HG03196 (cell line): ENCODE results near the gene TET2.
A peak's percentile ranks its signal among the peaks of the same experiment; 100 is the strongest.

Source experiments
- ATAC-seq: cut with Tn5 transposase; IDR thresholded peaks from one replicate; pipeline ENCODE4 v1.9.1; 2021; ENCODE audit not compliant: unreplicated experiment

TET2 gene

GRCh38 chr4:105146276-105147015 lies at the start of gene TET2:
TET2 (plus strand) TSS chr4:105146876; CDS start chr4:105233943, 87,067 bp downstream.
- peak; percentile 71 for ATAC-seq

- no peak for ATAC-seq
These were observed 44.7 kb upstream of the TET2 start for GRCh38 chr4:105102016-105102415.

- ATAC-seq, result no peak
These were observed 40.2 kb upstream of the TET2 start for GRCh38 chr4:105106426-105106825.

- no peak for ATAC-seq
These were observed 39.4 kb upstream of the TET2 start for GRCh38 chr4:105107095-105107856.

GRCh38 chr4:105108971-105109370 lies 37.7 kb upstream of the TET2 start:
- ATAC-seq, result no peak

GRCh38 chr4:105112274-105112673 lies 34.4 kb upstream of the TET2 start:
- no peak for ATAC-seq

- ATAC-seq, result no peak
These were observed 32.9 kb upstream of the TET2 start for GRCh38 chr4:105113800-105114199.

GRCh38 chr4:105116616-105117319 lies 29.9 kb upstream of the TET2 start:
- no peak for ATAC-seq

- ATAC-seq, result no peak
These were observed 27.3 kb upstream of the TET2 start for GRCh38 chr4:105119356-105119755.

GRCh38 chr4:105120626-105121025 lies 26.1 kb upstream of the TET2 start:
- ATAC-seq, result no peak

- ATAC-seq, result no peak
These were observed 24.3 kb upstream of the TET2 start for GRCh38 chr4:105122350-105122749.

- no peak for ATAC-seq
These were observed 20.1 kb upstream of the TET2 start for GRCh38 chr4:105126311-105127169.

- no peak for ATAC-seq
These were observed 19.6 kb upstream of the TET2 start for GRCh38 chr4:105127170-105127445.

GRCh38 chr4:105128208-105128607 lies 18.5 kb upstream of the TET2 start:
- ATAC-seq, result no peak

- ATAC-seq, result no peak
These were observed 17.2 kb upstream of the TET2 start for GRCh38 chr4:105129286-105130040.

- ATAC-seq, result no peak
These were observed 15.7 kb upstream of the TET2 start for GRCh38 chr4:105130945-105131344.

GRCh38 chr4:105133976-105134375 lies 12.7 kb upstream of the TET2 start:
- ATAC-seq, result no peak

GRCh38 chr4:105135785-105136184 lies 10.9 kb upstream of the TET2 start:
- no peak for ATAC-seq

- no peak for ATAC-seq
These were observed 9.4 kb upstream of the TET2 start for GRCh38 chr4:105137121-105137875.

GRCh38 chr4:105139646-105140045 lies 7.0 kb upstream of the TET2 start:
- no peak for ATAC-seq
